Adrenal gland (tissue), 12 donors: ENCODE data around the gene ATXN1. TPM values are rescaled to one million over a fixed set of nuclear protein-coding genes. Genes with fewer than 3 reads are reported as not detected.

Experiments
- DNase-seq, 7 donors: peaks; one replicate each; pipeline ENCODE4 v3.0.0-alpha.2; 2019 to 2020
- H3K27ac ChIP-seq, 5 donors: fragments of 200-600 bp; sonication (generic) in 4 of 5; 1 replicate in 3 of 5; 2 replicates in 2 of 5; pipeline versions ENCODE4 v1.5.1 to v1.8.0; 2016 to 2020; ENCODE audit warnings: mild to moderate bottlenecking in 1 of 5
- H3K27me3 ChIP-seq: fragments of 200-600 bp; 2 replicates; pipeline ENCODE4 v1.8.0; 2021
- H3K36me3 ChIP-seq, 2 donors: fragments of 200-600 bp; replicated peaks in 1 of 2; 1 replicate in 1 of 2; 2 replicates in 1 of 2; pipeline versions ENCODE4 v1.5.1 to v1.8.0; 2018 to 2022
- H3K4me1 ChIP-seq, 2 donors: fragments of 200-600 bp; replicated peaks in 1 of 2; 1 replicate in 1 of 2; 2 replicates in 1 of 2; pipeline versions ENCODE4 v1.5.1 to v1.8.0; 2018 to 2021
- H3K4me3 ChIP-seq, 4 donors: fragments of 200-600 bp; sonication (generic) in 3 of 4; one replicate each; pipeline ENCODE4 v1.5.1; 2016 to 2018
- H3K9me3 ChIP-seq, 3 donors: fragments of 200-600 bp; sonication (generic) in 1 of 3; replicated peaks in 1 of 3; 1 replicate in 2 of 3; 2 replicates in 1 of 3; pipeline versions ENCODE4 v1.5.1 to v1.8.0; 2016 to 2021
- CTCF ChIP-seq, 6 experiments: fragments of 450-650 bp in 4 of 6; fragments of 200-600 bp in 2 of 6; sonication (generic) in 1 of 6; IDR thresholded peaks; 1 replicate in 5 of 6; 2 replicates in 1 of 6; pipeline versions ENCODE4 v1.5.1 to v1.8.0; 2016 to 2021; ENCODE audit warnings: antibody characterized with exemption in 6 of 6, mild to moderate bottlenecking in 2 of 6, moderate library complexity in 1 of 6
- POLR2A ChIP-seq, 2 donors: fragments of 450-650 bp; IDR thresholded peaks; one replicate each; pipeline ENCODE4 v1.6.1; 2017; ENCODE audit warnings: antibody characterized with exemption in 2 of 2, mild to moderate bottlenecking in 2 of 2, moderate library complexity in 1 of 2
- WGBS, 4 donors: extraction: QIAGEN DNeasy Blood & Tissue Kit in 2 of 4; methylation state at CpG; one replicate each; pipeline versions ENCODE4 v1.1.5 to v1.1.7; 2013 to 2017; 5-methylcytosine and 5-hydroxymethylcytosine counted together
- intact Hi-C, 2 donors: fragments of 100-400 bp; cut with DNase I; formaldehyde crosslinking; loops; one replicate each; pipeline versions ENCODE4 v1.14.1 to v1.15.0; 2022 to 2023
- polyA plus RNA-seq, 3 donors: library from polyadenylated mRNA; stranded (reverse); fragments of 200-250 nt in 2 of 3; fragments of 350-450 nt in 1 of 3; fragmentation: Illumina TruSeq in 1 of 3; extraction: RNeasy Lipid Tissue Mini Kit (QIAGEN cat#74804) in 1 of 3; gene quantifications; one replicate each; pipeline ENCODE4 v1.2.3, GENCODE V29; 2013 to 2014
- total RNA-seq, 9 donors: library from RNA; depleted of rRNA in 4 of 9; stranded (reverse); fragments of >200 nt in 4 of 9; fragments of 120-200 nt in 1 of 9; fragmentation: NEBNext Ultra II Directional in 1 of 9; extraction: Animal tissue kit (Norgen Biotek cat#: 25700) in 1 of 9; gene quantifications; one replicate each; pipeline versions ENCODE4 v1.1.0 to v1.2.4, GENCODE V29; 2013 to 2023
- donor health status: healthy with polysubstance abuse.
- donor health status: Bipolar disorder and iron deficiency.
- donor health status: DM: yes; HTN: yes; CAD: no.
- donor health status: DM: no; HTN: no; CAD: no.
- donor health status: DM: no; HTN: no; CAD: no.
- donor health status: DM: yes; HTN: yes; CAD: no.

The ATXN1 gene
- total and polyA plus RNA-seq, 12 donors: 3.4 to 51.3 (median 25.4) TPM

DNA sequence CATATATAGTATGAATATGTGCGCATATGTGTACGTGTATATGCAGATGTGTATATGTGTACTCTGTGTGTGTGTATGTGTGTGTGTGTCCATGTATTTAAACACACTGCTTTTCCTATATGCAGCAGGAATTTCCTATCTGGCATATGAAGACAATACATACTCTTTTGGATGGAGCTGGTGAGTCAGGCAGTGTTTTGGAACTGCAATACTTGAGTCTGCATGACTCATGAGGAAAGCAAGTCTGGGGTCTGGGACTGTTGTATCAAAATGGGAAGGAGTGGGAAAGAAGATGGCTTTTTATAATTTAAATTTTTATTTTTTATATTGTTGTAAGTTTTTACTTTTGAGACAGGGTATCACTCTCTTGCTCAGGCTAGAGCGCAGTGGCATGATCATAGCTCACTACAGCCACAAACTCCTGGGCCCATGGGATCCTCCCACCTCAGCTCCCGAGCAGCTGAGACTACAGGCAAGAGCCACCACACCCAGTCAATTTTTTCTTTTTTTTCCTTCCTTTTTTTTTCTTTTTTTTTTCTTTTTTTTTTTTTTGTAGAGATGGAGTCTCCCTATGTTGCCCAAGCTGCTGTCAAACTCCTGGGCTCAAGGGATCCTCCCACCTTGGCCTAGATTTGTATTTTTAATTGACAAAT lies 72.2 kb downstream of the ATXN1 start:
- Histone ChIP-seq H3K4me1 (peaks cover 9 to 16% of the 10 kb centered on the region in 2 donors), H3K4me3 (no peak overlapping the region), H3K36me3 (no peaks in the 10 kb centered on the region), H3K27ac (no peak overlapping the region), H3K9me3 (no peaks in the 10 kb centered on the region), H3K27me3 (no peaks in the 10 kb centered on the region)
- TF ChIP-seq POLR2A (IDR thresholded peaks at IDR 0.05) (no peak), CTCF (IDR thresholded peaks at IDR 0.05) (no peak)
- intact Hi-C loops: no loop called here
- WGBS, 4 donors: 90 to 94% (median 93%) methylated on average over 4 of the region's 4 CpGs
- DNase-seq: no peak

DNA sequence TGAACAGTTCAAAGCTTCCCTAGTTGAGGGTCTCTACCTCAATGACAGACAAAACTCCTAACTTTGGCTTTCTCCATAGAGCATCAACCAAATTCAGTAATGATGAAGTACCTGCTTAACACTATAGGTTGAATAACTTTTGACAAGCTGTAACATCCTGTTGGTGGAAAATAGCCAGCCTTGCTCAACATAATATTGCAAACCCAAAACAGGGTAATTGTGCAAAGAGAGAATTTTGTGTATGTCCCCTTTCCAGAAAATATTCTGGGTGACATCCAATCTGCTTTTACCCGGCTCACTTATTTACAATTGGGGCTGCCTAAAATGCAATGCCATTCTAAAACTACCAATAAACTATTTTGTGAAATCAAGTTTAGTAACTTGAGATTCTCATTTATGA lies 72.8 kb downstream of the ATXN1 start:
- Histone ChIP-seq H3K27me3 (no peaks in the 10 kb centered on the region), H3K4me3 (no peak overlapping the region), H3K27ac (no peak overlapping the region), H3K4me1 (peaks cover 15 to 23% of the 10 kb centered on the region in 2 donors), H3K36me3 (no peaks in the 10 kb centered on the region), H3K9me3 (no peaks in the 10 kb centered on the region)
- intact Hi-C loops: no loop called here
- WGBS, 4 donors: 88 to 100% (median 95%) methylated on average over 1 of the region's 1 CpG
- TF ChIP-seq CTCF (IDR thresholded peaks at IDR 0.05): no peak
- no peak for TF ChIP-seq POLR2A (IDR thresholded peaks at IDR 0.05)
- no peak for DNase-seq

DNA sequence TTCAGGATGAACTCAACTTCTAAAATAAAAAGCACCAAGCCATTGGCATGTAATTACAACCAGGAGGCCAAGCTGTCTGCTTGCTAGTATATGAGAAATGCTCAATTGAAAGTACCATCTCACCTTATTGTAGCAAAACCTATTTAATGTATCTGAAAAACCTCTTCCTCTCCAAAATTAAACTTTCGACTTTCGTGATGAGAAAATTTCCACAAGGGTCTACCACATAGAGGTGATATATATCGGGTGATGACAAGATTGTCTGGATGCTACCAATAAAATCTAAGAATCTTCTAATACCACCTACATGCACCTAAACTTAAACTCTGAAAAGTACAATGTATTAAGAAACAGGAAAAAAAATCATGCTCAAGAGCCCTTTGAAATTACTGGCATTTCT lies 74.2 kb downstream of the ATXN1 start:
- Histone ChIP-seq H3K4me1 (peaks cover 20 to 30% of the 10 kb centered on the region in 2 donors), H3K27ac (no peak overlapping the region), H3K36me3 (no peaks in the 10 kb centered on the region), H3K4me3 (no peak overlapping the region), H3K27me3 (no peaks in the 10 kb centered on the region), H3K9me3 (no peaks in the 10 kb centered on the region)
- 92 to 99% (median 97%) methylated on average over 3 of the region's 3 CpGs for WGBS, 4 donors
- intact Hi-C loops: no loop called here
- no peak for DNase-seq
- TF ChIP-seq CTCF (IDR thresholded peaks at IDR 0.05) (no peak), POLR2A (IDR thresholded peaks at IDR 0.05) (no peak)

GRCh38 chr6:16684896-16685554 lies 76.2 kb downstream of the ATXN1 start:
- peaks cover 13 to 25% of the 10 kb centered on the region in 2 donors for H3K4me1 ChIP-seq
- H3K4me3 ChIP-seq: no peak overlapping the region
- 90 to 97% (median 91%) methylated on average over 7 of the region's 7 CpGs for WGBS, 4 donors
- H3K27me3 ChIP-seq: no peaks in the 10 kb centered on the region
- TF ChIP-seq CTCF (IDR thresholded peaks at IDR 0.05): no peak
- intact Hi-C loops: no loop called here
- H3K27ac ChIP-seq: no peak overlapping the region
- no peaks in the 10 kb centered on the region for H3K36me3 ChIP-seq
- DNase-seq: no peak
- no peaks in the 10 kb centered on the region for H3K9me3 ChIP-seq
